Fibroblast of lung (primary cell): ENCODE measurements around the gene COL5A2. TPM values are rescaled to one million over a fixed set of nuclear protein-coding genes. Genes with fewer than 3 reads are reported as not detected.

ENCODE experiments used
- DNase-seq, 2 donors: peaks; one replicate each; pipeline versions ENCODE4 v3.0.0 to v3.0.0-alpha.2; 2010; ENCODE audit warnings: low read depth in 2 of 2
- H2AFZ ChIP-seq: 2 replicates; pipeline ENCODE4 v1.5.1; 2012; ENCODE audit warnings: low read length, control low read depth, inconsistent platforms
- H3K27ac ChIP-seq: 2 replicates; pipeline ENCODE4 v1.5.1; 2011; ENCODE audit warnings: low read length, control low read depth; ENCODE audit not compliant: insufficient read depth
- H3K27me3 ChIP-seq: 2 replicates; pipeline ENCODE4 v1.5.1; 2011; ENCODE audit warnings: mild to moderate bottlenecking, low read length; ENCODE audit not compliant: control insufficient read depth, insufficient read depth
- H3K36me3 ChIP-seq: 2 replicates; pipeline ENCODE4 v1.5.1; 2011; ENCODE audit warnings: low read length; ENCODE audit not compliant: control insufficient read depth, insufficient read depth
- H3K4me1 ChIP-seq: 2 replicates; pipeline ENCODE4 v1.5.1; 2011; ENCODE audit warnings: low read length; ENCODE audit not compliant: control insufficient read depth, insufficient read depth; ENCODE audit errors: extremely low read depth
- H3K4me2 ChIP-seq: 2 replicates; pipeline ENCODE4 v1.5.1; 2011; ENCODE audit warnings: low read length, control low read depth; ENCODE audit not compliant: insufficient read depth; ENCODE audit errors: extremely low read depth
- H3K4me3 ChIP-seq, 4 experiments: fragments of 200-600 bp in 1 of 4; sonication (generic) in 1 of 4; replicated peaks in 1 of 4; 2 replicates each; pipeline ENCODE4 v1.5.1; 2011 to 2016; ENCODE audit warnings: low read length in 4 of 4, low read depth in 3 of 4, mild to moderate bottlenecking in 3 of 4, control low read depth in 2 of 4, inconsistent platforms in 1 of 4, mixed read lengths in 1 of 4; ENCODE audit not compliant: insufficient read depth in 1 of 4; ENCODE audit errors: control extremely low read depth in 1 of 4
- H3K79me2 ChIP-seq: 2 replicates; pipeline ENCODE4 v1.5.1; 2012; ENCODE audit warnings: mild to moderate bottlenecking, low read length, inconsistent platforms; ENCODE audit not compliant: control insufficient read depth, insufficient read depth
- H3K9ac ChIP-seq: 2 replicates; pipeline ENCODE4 v1.5.1; 2011; ENCODE audit warnings: mild to moderate bottlenecking, low read length, control low read depth; ENCODE audit not compliant: insufficient read depth
- H3K9me3 ChIP-seq: 2 replicates; pipeline ENCODE4 v1.5.1; 2012; ENCODE audit warnings: low read depth, low read length; ENCODE audit not compliant: control insufficient read depth, insufficient read depth
- H4K20me1 ChIP-seq: 2 replicates; pipeline ENCODE4 v1.5.1; 2011; ENCODE audit warnings: low read length; ENCODE audit not compliant: control insufficient read depth, insufficient read depth; ENCODE audit errors: extremely low read depth
- EZH2 ChIP-seq: IDR thresholded peaks from 2 replicates; pipeline ENCODE4 v1.5.1; 2012; ENCODE audit warnings: low read length, control low read depth, mild to moderate bottlenecking; ENCODE audit errors: missing control alignments
- polyA minus RNA-seq: library from RNA; depleted of rRNA, polyadenylated mRNA; stranded (reverse); fragments of >200 nt; gene quantifications from 2 replicates; pipeline ENCODE4 v1.2.3, GENCODE V29; 2011; ENCODE audit warnings: low replicate concordance
- polyA plus RNA-seq, 2 donors: library from polyadenylated mRNA; depleted of rRNA in 1 of 2; stranded (reverse) in 1 of 2; unstranded in 1 of 2; fragments of >200 nt; gene quantifications; 2 replicates each; pipeline ENCODE4 v1.2.1, GENCODE V29; 2011 to 2012; ENCODE audit warnings: missing spikeins in 1 of 2
- total RNA-seq: library from RNA; depleted of rRNA; stranded (reverse); fragments of >200 nt; gene quantifications from 2 replicates; pipeline ENCODE4 v1.2.1, GENCODE V29; 2014
- TF ChIP-seq, protein P1 (sequence below), 2 donors: IDR thresholded peaks in 1 of 2; conservative IDR thresholded peaks in 1 of 2; 1 replicate in 1 of 2; 2 replicates in 1 of 2; pipeline ENCODE4 v1.5.1; 2011 to 2012; ENCODE audit warnings: low read length in 2 of 2, control low read depth in 1 of 2, inconsistent platforms in 1 of 2, low read depth in 1 of 2, mild to moderate bottlenecking in 1 of 2

The COL5A2 gene
- total RNA-seq, result 200 and 253 TPM in 2 replicates
- polyA plus RNA-seq, result 93.1 and 353 TPM in 2 replicates
- 101 and 369 TPM in 2 replicates for polyA plus RNA-seq (2012)
- polyA minus RNA-seq, result 109 and 270 TPM in 2 replicates

DNA sequence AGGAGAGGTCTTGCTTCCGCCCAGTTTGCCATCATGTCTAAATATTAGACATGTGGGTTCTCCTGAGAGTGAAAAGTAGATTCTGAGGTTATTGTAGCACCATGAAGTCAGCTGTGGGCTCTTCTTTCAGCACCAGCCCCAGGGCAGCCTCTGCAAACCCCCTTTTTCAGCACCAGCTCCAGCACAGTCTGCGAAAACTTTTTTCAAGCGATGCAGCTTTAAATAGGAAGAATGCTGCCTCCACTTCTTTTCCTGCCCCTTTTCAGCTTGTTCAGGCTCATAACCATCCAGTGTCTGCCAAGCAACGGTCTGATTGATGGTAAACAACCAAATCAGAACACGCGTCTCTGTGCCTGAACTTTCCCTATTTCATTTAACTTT lies at the start of gene COL5A2:
TSS of gene COL5A2 (minus strand) at position 192 of the 381 bp plus-strand sequence. CDS start at position 35, 157 bp downstream.
- peak within 1 kb of the TSS; percentile 56 for H3K9ac ChIP-seq
- peak within 1 kb of the TSS; percentile 42 for H3K4me2 ChIP-seq

DNA sequence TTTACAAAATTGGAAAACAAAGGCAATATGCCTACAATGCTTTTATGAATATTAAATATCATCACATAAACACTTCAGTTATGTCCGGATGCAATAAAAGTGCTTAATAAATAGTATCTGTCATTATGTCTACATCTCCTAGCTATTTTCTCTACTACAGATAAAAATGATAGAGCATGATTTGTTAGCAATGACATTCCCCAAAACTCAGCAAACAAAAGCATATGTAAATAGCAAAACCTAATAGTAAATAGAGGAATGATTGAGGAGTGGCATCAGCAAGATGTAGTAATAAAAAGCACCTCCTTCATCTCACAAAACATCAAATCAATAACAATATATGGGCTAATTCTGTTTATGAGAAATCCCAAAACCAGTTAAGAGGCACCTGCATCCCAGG lies 46.5 kb upstream of the COL5A2 start:
- Histone ChIP-seq H3K79me2 (no peaks in the 10 kb centered on the region), H3K4me2 (no peak overlapping the region), H3K9ac (no peak overlapping the region), H3K27ac (no peak overlapping the region), H2AFZ (no peak overlapping the region), H4K20me1 (no peaks in the 10 kb centered on the region), H3K4me1 (peaks cover 7% of the 10 kb centered on the region), H3K36me3 (no peaks in the 10 kb centered on the region), H3K27me3 (no peaks in the 10 kb centered on the region), H3K4me3 (no peak overlapping the region), H3K9me3 (no peaks in the 10 kb centered on the region)
- TF ChIP-seq, protein P1, sequence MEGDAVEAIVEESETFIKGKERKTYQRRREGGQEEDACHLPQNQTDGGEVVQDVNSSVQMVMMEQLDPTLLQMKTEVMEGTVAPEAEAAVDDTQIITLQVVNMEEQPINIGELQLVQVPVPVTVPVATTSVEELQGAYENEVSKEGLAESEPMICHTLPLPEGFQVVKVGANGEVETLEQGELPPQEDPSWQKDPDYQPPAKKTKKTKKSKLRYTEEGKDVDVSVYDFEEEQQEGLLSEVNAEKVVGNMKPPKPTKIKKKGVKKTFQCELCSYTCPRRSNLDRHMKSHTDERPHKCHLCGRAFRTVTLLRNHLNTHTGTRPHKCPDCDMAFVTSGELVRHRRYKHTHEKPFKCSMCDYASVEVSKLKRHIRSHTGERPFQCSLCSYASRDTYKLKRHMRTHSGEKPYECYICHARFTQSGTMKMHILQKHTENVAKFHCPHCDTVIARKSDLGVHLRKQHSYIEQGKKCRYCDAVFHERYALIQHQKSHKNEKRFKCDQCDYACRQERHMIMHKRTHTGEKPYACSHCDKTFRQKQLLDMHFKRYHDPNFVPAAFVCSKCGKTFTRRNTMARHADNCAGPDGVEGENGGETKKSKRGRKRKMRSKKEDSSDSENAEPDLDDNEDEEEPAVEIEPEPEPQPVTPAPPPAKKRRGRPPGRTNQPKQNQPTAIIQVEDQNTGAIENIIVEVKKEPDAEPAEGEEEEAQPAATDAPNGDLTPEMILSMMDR (conservative IDR thresholded peaks at IDR 0.05 in 1 of 2, IDR thresholded peaks at IDR 0.05 in 1 of 2; ENCODE audit: low read depth in 1 of 2, low read length in 2 of 2), result no peak
- DNase-seq, result no peak

More for the DNA sequence above, at the start of gene COL5A2:
- Histone ChIP-seq H3K79me2 (peaks cover 51% of the 10 kb centered on the region), H2AFZ (no peak within 1 kb of the TSS), H4K20me1 (no peaks in the 10 kb centered on the region), H3K36me3 (no peaks in the 10 kb centered on the region), H3K9me3 (no peaks in the 10 kb centered on the region), H3K4me1 (no peaks in the 10 kb centered on the region), H3K27me3 (no peaks in the 10 kb centered on the region), H3K4me3 (peak within 1 kb of the TSS; percentile 75 to 90 (median 86)), H3K27ac (peak within 1 kb of the TSS; percentile 76)
- TF ChIP-seq, protein P1 (conservative IDR thresholded peaks at IDR 0.05 in 1 of 2, IDR thresholded peaks at IDR 0.05 in 1 of 2; ENCODE audit: low read depth in 1 of 2, low read length in 2 of 2), result no peak
- no peak for TF ChIP-seq EZH2
- DNase-seq, result peak; percentile 95

DNA sequence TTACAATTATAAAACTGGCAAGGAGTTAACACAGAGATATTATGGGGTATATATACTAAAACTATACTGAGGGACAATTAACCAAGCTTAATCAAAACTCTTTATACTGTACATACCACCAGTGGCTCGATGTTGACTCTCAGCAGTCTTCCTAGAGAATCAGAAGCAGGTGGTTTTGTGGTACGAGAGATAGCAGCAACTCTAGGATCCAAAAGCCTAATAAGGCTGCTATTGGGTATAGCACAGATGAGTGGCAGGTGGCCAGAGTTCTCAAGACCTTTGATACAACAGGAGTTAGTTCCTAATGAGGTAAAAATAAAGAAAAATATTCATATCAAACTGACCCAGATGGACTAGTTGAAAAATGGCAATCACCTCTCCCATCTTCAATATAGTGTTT lies 45.5 kb upstream of the COL5A2 start:
- Histone ChIP-seq H3K36me3 (no peaks in the 10 kb centered on the region), H3K4me1 (peaks cover 7% of the 10 kb centered on the region), H3K27me3 (no peaks in the 10 kb centered on the region), H4K20me1 (no peaks in the 10 kb centered on the region), H3K9ac (no peak overlapping the region), H3K4me3 (no peak overlapping the region), H3K79me2 (no peaks in the 10 kb centered on the region), H3K27ac (no peak overlapping the region), H2AFZ (no peak overlapping the region), H3K9me3 (no peaks in the 10 kb centered on the region), H3K4me2 (no peak overlapping the region)
- no peak for TF ChIP-seq EZH2
- TF ChIP-seq, protein P1 (conservative IDR thresholded peaks at IDR 0.05 in 1 of 2, IDR thresholded peaks at IDR 0.05 in 1 of 2; ENCODE audit: low read depth in 1 of 2, low read length in 2 of 2), result no peak
- no peak for DNase-seq
